Measurements from ENCODE around the gene PITRM1. TPM values are rescaled to one million over a fixed set of nuclear protein-coding genes. Genes with fewer than 3 reads are reported as not detected.

PITRM1 gene
- total RNA-seq, 1 donor from 2014 or later = 80.4 TPM

- H3K4me1 ChIP-seq (ENCODE audit: insufficient read depth, low read length) = peaks cover 55% of the 10 kb centered on the region
- no peak overlapping the region for H2AFZ ChIP-seq (ENCODE audit: low read depth, low read length)
- Mint-ChIP-seq H3K9me3 (ENCODE audit: unreplicated experiment) (no peaks in the 10 kb centered on the region), H3K4me1 (ENCODE audit: low read depth, unreplicated experiment) (peaks cover 64% of the 10 kb centered on the region), H3K27ac (ENCODE audit: unreplicated experiment) (peak overlapping the region; percentile 62), H3K4me3 (ENCODE audit: unreplicated experiment) (no peak overlapping the region), H3K36me3 (ENCODE audit: low read depth, unreplicated experiment) (peaks cover 25% of the 10 kb centered on the region), H3K27me3 (ENCODE audit: low read depth, unreplicated experiment) (no peaks in the 10 kb centered on the region)
- FAIRE-seq = no peak
- H3K4me3 ChIP-seq (ENCODE audit: insufficient read depth, low read depth, low read length) = no peak overlapping the region
- DNase-seq (ENCODE audit: low read depth) = no peak
- peak overlapping the region; percentile 83 for H3K27ac ChIP-seq (ENCODE audit: low read depth, low read length)
- TF ChIP-seq EZH2 (IDR thresholded peaks at IDR 0.05; ENCODE audit: insufficient read depth, low read length) (no peak), CTCF (IDR thresholded peaks at IDR 0.05; ENCODE audit: insufficient read depth, low read depth, low read length) (no peak)
- no peaks in the 10 kb centered on the region for H3K36me3 ChIP-seq (ENCODE audit: insufficient read depth, low read length)
- H3K4me2 ChIP-seq (ENCODE audit: low read length) = peak overlapping the region; percentile 65
- peak overlapping the region; percentile 49 for H3K9ac ChIP-seq (ENCODE audit: low read length)
- H3K79me2 ChIP-seq (ENCODE audit: insufficient read depth, low read length) = peaks cover 66% of the 10 kb centered on the region
- no peaks in the 10 kb centered on the region for H3K9me3 ChIP-seq (ENCODE audit: insufficient read depth, low read depth, low read length)
- peaks cover 5% of the 10 kb centered on the region for H4K20me1 ChIP-seq (ENCODE audit: insufficient read depth, low read length)
- H3K27me3 ChIP-seq (ENCODE audit: insufficient read depth, low read length) = no peaks in the 10 kb centered on the region
Observed at GRCh38 chr10:3091921-3092320, 80.7 kb downstream of the PITRM1 start.

- Mint-ChIP-seq H3K4me1 (ENCODE audit: low read depth, unreplicated experiment) (peaks cover 64% of the 10 kb centered on the region), H3K9me3 (ENCODE audit: unreplicated experiment) (no peaks in the 10 kb centered on the region), H3K27ac (ENCODE audit: unreplicated experiment) (peak overlapping the region; percentile 93), H3K4me3 (ENCODE audit: unreplicated experiment) (peak overlapping the region; percentile 66), H3K27me3 (ENCODE audit: low read depth, unreplicated experiment) (no peaks in the 10 kb centered on the region), H3K36me3 (ENCODE audit: low read depth, unreplicated experiment) (peaks cover 27% of the 10 kb centered on the region)
- Histone ChIP-seq H3K36me3 (ENCODE audit: insufficient read depth, low read length) (no peaks in the 10 kb centered on the region), H2AFZ (ENCODE audit: low read depth, low read length) (no peak overlapping the region), H3K4me2 (ENCODE audit: low read length) (peak overlapping the region; percentile 65), H3K9me3 (ENCODE audit: insufficient read depth, low read depth, low read length) (no peaks in the 10 kb centered on the region), H3K27ac (ENCODE audit: low read depth, low read length) (peak overlapping the region; percentile 83), H4K20me1 (ENCODE audit: insufficient read depth, low read length) (peaks cover 7% of the 10 kb centered on the region), H3K4me1 (ENCODE audit: insufficient read depth, low read length) (peaks cover 51% of the 10 kb centered on the region), H3K4me3 (ENCODE audit: insufficient read depth, low read depth, low read length) (peak overlapping the region; percentile 4), H3K27me3 (ENCODE audit: insufficient read depth, low read length) (no peaks in the 10 kb centered on the region), H3K9ac (ENCODE audit: low read length) (peak overlapping the region; percentile 49), H3K79me2 (ENCODE audit: insufficient read depth, low read length) (peaks cover 68% of the 10 kb centered on the region)
- no peak for TF ChIP-seq CTCF (IDR thresholded peaks at IDR 0.05; ENCODE audit: insufficient read depth, low read depth, low read length)
- TF ChIP-seq EZH2 (IDR thresholded peaks at IDR 0.05; ENCODE audit: insufficient read depth, low read length) = no peak
- DNase-seq (ENCODE audit: low read depth) (peak; percentile 94), FAIRE-seq (no peak)
Observed at GRCh38 chr10:3090914-3091787, 81.4 kb downstream of the PITRM1 start.

GRCh38 chr10:3090388-3090787, 82.2 kb downstream of the PITRM1 start:
- Mint-ChIP-seq H3K27ac (ENCODE audit: unreplicated experiment) (peak overlapping the region; percentile 93), H3K9me3 (ENCODE audit: unreplicated experiment) (no peaks in the 10 kb centered on the region), H3K4me1 (ENCODE audit: low read depth, unreplicated experiment) (peaks cover 61% of the 10 kb centered on the region), H3K36me3 (ENCODE audit: low read depth, unreplicated experiment) (peaks cover 28% of the 10 kb centered on the region), H3K4me3 (ENCODE audit: unreplicated experiment) (no peak overlapping the region), H3K27me3 (ENCODE audit: low read depth, unreplicated experiment) (no peaks in the 10 kb centered on the region)
- DNase-seq (ENCODE audit: low read depth) (no peak), FAIRE-seq (no peak)
- Histone ChIP-seq H3K36me3 (ENCODE audit: insufficient read depth, low read length) (no peaks in the 10 kb centered on the region), H3K79me2 (ENCODE audit: insufficient read depth, low read length) (peaks cover 74% of the 10 kb centered on the region), H2AFZ (ENCODE audit: low read depth, low read length) (no peak overlapping the region), H3K27me3 (ENCODE audit: insufficient read depth, low read length) (no peaks in the 10 kb centered on the region), H3K4me1 (ENCODE audit: insufficient read depth, low read length) (peaks cover 44% of the 10 kb centered on the region), H4K20me1 (ENCODE audit: insufficient read depth, low read length) (peaks cover 7% of the 10 kb centered on the region), H3K4me2 (ENCODE audit: low read length) (peak overlapping the region; percentile 65), H3K4me3 (ENCODE audit: insufficient read depth, low read depth, low read length) (no peak overlapping the region), H3K27ac (ENCODE audit: low read depth, low read length) (peak overlapping the region; percentile 83), H3K9ac (ENCODE audit: low read length) (peak overlapping the region; percentile 49), H3K9me3 (ENCODE audit: insufficient read depth, low read depth, low read length) (no peaks in the 10 kb centered on the region)
- TF ChIP-seq CTCF (IDR thresholded peaks at IDR 0.05; ENCODE audit: insufficient read depth, low read depth, low read length) = no peak
- no peak for TF ChIP-seq EZH2 (IDR thresholded peaks at IDR 0.05; ENCODE audit: insufficient read depth, low read length)

Measured in astrocyte (in vitro differentiated cells and primary cell).